ENCODE data around the gene ZNF22. TPM values are rescaled to one million over a fixed set of nuclear protein-coding genes. Genes with fewer than 3 reads are reported as not detected.

ZNF22 gene
- total RNA-seq, 6 donors from 2014 or later: 8.4 to 26.9 (median 18.4) TPM

- Histone ChIP-seq H3K27ac (peak overlapping the region; percentile 88 to 97 (median 90)), H3K36me3 (peaks cover 0 to 12% (median 6%) of the 10 kb centered on the region in 4 donors), H3K27me3 (no peaks in the 10 kb centered on the region), H3K9me3 (no peaks in the 10 kb centered on the region), H3K4me1 (peaks cover 39 to 62% (median 47%) of the 10 kb centered on the region in 4 donors), H3K4me3 (peak overlapping the region; percentile 50 to 74 (median 72))
- 8 to 10% methylated on average over 6 of the region's 6 CpGs for WGBS, 2 donors
- TF ChIP-seq CTCF (IDR thresholded peaks at IDR 0.05) (no peak), POLR2AphosphoS5 (IDR thresholded peaks at IDR 0.05) (no peak), EP300 (IDR thresholded peaks at IDR 0.05) (no peak), POLR2A (IDR thresholded peaks at IDR 0.05) (no peak)
- ATAC-seq (ENCODE audit: low FRiP score in 2 of 2) (no peak), DNase-seq (no peak)
These were observed 41.9 kb upstream of the ZNF22 start for GRCh38 chr10:44958898-44959246.

DNA sequence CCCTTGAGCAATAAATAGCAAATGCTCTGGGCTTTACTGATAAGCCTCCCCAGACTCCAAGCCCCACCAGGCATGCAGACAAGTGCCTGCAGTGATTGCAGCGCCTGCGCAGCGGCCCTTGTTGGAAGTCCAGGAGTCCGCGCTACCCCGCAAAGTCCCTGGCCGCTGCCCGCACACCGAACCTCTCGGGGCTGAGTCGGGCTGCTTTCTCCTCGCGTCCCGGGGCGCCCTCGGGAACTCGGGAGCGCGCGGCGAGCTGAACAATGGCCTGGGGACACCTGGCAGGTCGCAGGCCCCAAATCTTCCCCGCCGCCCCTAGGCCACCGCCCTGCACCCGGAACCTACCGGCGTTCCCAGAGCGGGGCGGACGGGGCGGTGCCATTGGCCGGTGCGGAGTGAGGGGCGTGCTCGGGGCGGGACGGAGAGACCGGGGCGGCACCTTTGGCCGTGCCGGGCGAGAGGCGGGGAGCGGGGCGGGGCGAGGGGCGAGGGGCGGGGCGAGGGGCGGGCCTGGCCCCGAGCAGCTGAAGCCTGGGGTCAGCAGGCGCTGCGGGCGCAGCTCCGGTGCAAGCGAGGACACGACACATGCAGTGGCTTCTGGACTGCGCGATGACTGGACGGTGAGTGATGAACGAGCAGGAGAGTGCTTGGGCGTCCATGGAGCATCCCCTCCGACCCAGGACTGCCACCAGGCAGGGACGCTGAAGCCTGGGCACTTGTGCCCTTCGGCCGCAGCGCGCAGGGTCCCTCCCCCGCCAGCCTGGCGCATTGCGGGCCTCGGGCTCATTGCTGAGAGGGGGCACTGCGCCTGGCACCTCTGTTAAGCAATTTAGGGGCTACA lies 41.3 kb upstream of the ZNF22 start, which contains the start of gene RASSF4:
TSS of gene RASSF4 (plus strand) at position 556 of the 841 bp plus-strand sequence. CDS start 10,401 bp downstream, outside the sequence.
- peaks cover 0 to 12% (median 5%) of the 10 kb centered on the region in 4 donors for H3K36me3 ChIP-seq
- DNase-seq: peak; percentile 96 to 99
- peak; percentile 79 to 88 for TF ChIP-seq POLR2AphosphoS5 (IDR thresholded peaks at IDR 0.05)
- TF ChIP-seq CTCF (IDR thresholded peaks at IDR 0.05): peak in 3 of 6 experiments; percentile 16 to 29 (median 24)
- peak in 1 of 4 donors; percentile 31 for TF ChIP-seq EP300 (IDR thresholded peaks at IDR 0.05)
- peak; percentile 29 to 98 (median 78) for TF ChIP-seq POLR2A (IDR thresholded peaks at IDR 0.05)
- peak within 1 kb of the TSS; percentile 88 to 97 (median 90) for H3K27ac ChIP-seq
- 1 to 3% methylated on average over 10 to 31 of the region's 74 CpGs for WGBS, 2 donors
- H3K4me1 ChIP-seq: peaks cover 45 to 68% (median 53%) of the 10 kb centered on the region in 4 donors
- H3K4me3 ChIP-seq: peak within 1 kb of the TSS; percentile 50 to 74 (median 72)
- ATAC-seq (ENCODE audit: low FRiP score in 2 of 2): peak; percentile 96 to 97
- H3K9me3 ChIP-seq: no peaks in the 10 kb centered on the region
- no peaks in the 10 kb centered on the region for H3K27me3 ChIP-seq

DNA sequence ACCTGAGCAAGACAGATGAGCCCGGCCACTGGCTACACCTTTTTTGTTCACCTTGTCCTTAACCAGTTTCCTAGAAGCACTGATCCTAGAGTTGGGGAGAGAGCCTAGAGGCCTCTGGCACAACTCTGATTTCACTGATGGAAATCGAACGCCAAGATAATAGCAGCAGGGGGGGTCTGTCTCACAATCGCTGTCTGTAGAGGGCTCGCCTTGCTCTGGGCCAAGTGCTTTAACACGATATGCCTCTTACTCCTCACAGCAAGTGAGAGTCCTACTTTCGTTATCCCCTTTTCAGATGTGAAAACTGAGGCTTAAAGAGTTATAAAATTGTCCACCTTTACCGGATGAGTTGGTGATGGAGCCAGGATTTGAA lies 40.6 kb upstream of the ZNF22 start:
- Histone ChIP-seq H3K36me3 (peaks cover 0 to 12% (median 5%) of the 10 kb centered on the region in 4 donors), H3K27me3 (no peaks in the 10 kb centered on the region), H3K27ac (peak overlapping the region; percentile 88 to 97 (median 90)), H3K4me3 (peak overlapping the region; percentile 38 to 74 (median 61)), H3K4me1 (peaks cover 51 to 74% (median 59%) of the 10 kb centered on the region in 4 donors), H3K9me3 (no peaks in the 10 kb centered on the region)
- TF ChIP-seq POLR2AphosphoS5 (IDR thresholded peaks at IDR 0.05) (no peak), POLR2A (IDR thresholded peaks at IDR 0.05) (no peak), EP300 (IDR thresholded peaks at IDR 0.05) (no peak), CTCF (IDR thresholded peaks at IDR 0.05) (no peak)
- ATAC-seq (ENCODE audit: low FRiP score in 2 of 2): no peak
- DNase-seq: no peak
- 37 to 59% methylated on average over 6 to 8 of the region's 8 CpGs for WGBS, 2 donors

- Histone ChIP-seq H3K4me1 (peaks cover 57 to 79% (median 65%) of the 10 kb centered on the region in 4 donors), H3K4me3 (peak overlapping the region in 3 of 4 donors; percentile 50 to 74 (median 72)), H3K27me3 (no peaks in the 10 kb centered on the region), H3K36me3 (peaks cover 0 to 11% (median 5%) of the 10 kb centered on the region in 4 donors), H3K9me3 (no peaks in the 10 kb centered on the region), H3K27ac (peak overlapping the region; percentile 10 to 97 (median 90))
- TF ChIP-seq POLR2AphosphoS5 (IDR thresholded peaks at IDR 0.05) (no peak), POLR2A (IDR thresholded peaks at IDR 0.05) (no peak), CTCF (IDR thresholded peaks at IDR 0.05) (no peak), EP300 (IDR thresholded peaks at IDR 0.05) (no peak)
- DNase-seq (peak in 1 of 2 donors; percentile 20), ATAC-seq (ENCODE audit: low FRiP score in 2 of 2) (no peak)
- WGBS, 2 donors: 65 to 66% methylated on average over 7 of the region's 7 CpGs
These were observed 40.1 kb upstream of the ZNF22 start for GRCh38 chr10:44960482-44961229.
